CD4-positive, CD25-positive, alpha-beta regulatory T cell (primary cell): ENCODE measurements around the gene USO1. TPM values are rescaled to one million over a fixed set of nuclear protein-coding genes. Genes with fewer than 3 reads are reported as not detected.

Experiments used
- ATAC-seq, 2 donors: fragments of 150-1000 bp; cut with Tn5 transposase; one replicate each; pipeline ENCODE4 v1.10.0; 2021; ENCODE audit warnings: low read depth in 2 of 2, moderate number of reproducible peaks in 2 of 2, moderate library complexity in 1 of 2
- DNase-seq, 3 donors: peaks; one replicate each; pipeline versions ENCODE4 v3.0.0 to v3.0.0-alpha.2; 2012 to 2022; ENCODE audit warnings: mixed read lengths in 1 of 3
- H3K27ac ChIP-seq: one replicate; pipeline ENCODE4 v1.7.0; 2013; ENCODE audit warnings: mild to moderate bottlenecking, low read length; ENCODE audit not compliant: insufficient read depth, poor library complexity, severe bottlenecking
- H3K27me3 ChIP-seq: one replicate; pipeline ENCODE4 v1.7.0; 2013; ENCODE audit warnings: low read length; ENCODE audit not compliant: control insufficient read depth, insufficient read depth
- H3K36me3 ChIP-seq: one replicate; pipeline ENCODE4 v1.7.0; 2013; ENCODE audit warnings: mild to moderate bottlenecking, low read length, moderate library complexity; ENCODE audit not compliant: control insufficient read depth, insufficient read depth
- H3K4me1 ChIP-seq: 2 replicates; pipeline ENCODE4 v1.7.0; 2013; ENCODE audit warnings: mild to moderate bottlenecking, low read length; ENCODE audit not compliant: insufficient read depth, control insufficient read depth, poor library complexity, severe bottlenecking
- H3K4me3 ChIP-seq: one replicate; pipeline ENCODE4 v1.7.0; 2013; ENCODE audit warnings: low read depth, mild to moderate bottlenecking, low read length, moderate library complexity
- H3K9me3 ChIP-seq, 2 experiments: 1 replicate in 1 of 2; 2 replicates in 1 of 2; pipeline ENCODE4 v1.7.0; 2013; ENCODE audit warnings: low read length in 2 of 2, mild to moderate bottlenecking in 1 of 2, moderate library complexity in 1 of 2; ENCODE audit not compliant: control insufficient read depth in 2 of 2
- H3K27ac Mint-ChIP-seq, 3 donors: one replicate each; pipeline ENCODE4 v1.8.0; 2020 to 2022; ENCODE audit warnings: mild to moderate bottlenecking in 3 of 3, mixed read lengths in 3 of 3, moderate library complexity in 2 of 3
- H3K27me3 Mint-ChIP-seq: one replicate; pipeline ENCODE4 v1.8.0; 2022; ENCODE audit warnings: mild to moderate bottlenecking, mixed read lengths
- H3K36me3 Mint-ChIP-seq: one replicate; pipeline ENCODE4 v1.8.0; 2020; ENCODE audit warnings: mixed read lengths
- H3K4me1 Mint-ChIP-seq, 4 donors: one replicate each; pipeline ENCODE4 v1.8.0; 2020 to 2022; ENCODE audit warnings: mixed read lengths in 4 of 4, mild to moderate bottlenecking in 1 of 4
- H3K4me3 Mint-ChIP-seq, 4 donors: one replicate each; pipeline ENCODE4 v1.8.0; 2020 to 2022; ENCODE audit warnings: mild to moderate bottlenecking in 4 of 4, mixed read lengths in 4 of 4, moderate library complexity in 3 of 4
- H3K9me3 Mint-ChIP-seq, 7 donors: one replicate each; pipeline ENCODE4 v1.8.0; 2020 to 2022; ENCODE audit warnings: mixed read lengths in 7 of 7, mild to moderate bottlenecking in 3 of 7, moderate library complexity in 2 of 7
- polyA plus RNA-seq, 4 donors: library from polyadenylated mRNA; unstranded; fragments of 300-500 nt; fragmentation: Illumina TruSeq; gene quantifications; one replicate each; pipeline ENCODE4 v1.2.3, GENCODE V29; 2021
- total RNA-seq: library from RNA; stranded (reverse); gene quantifications from one replicate; pipeline ENCODE4 v1.2.3, GENCODE V29; 2022

The USO1 gene
- total and polyA plus RNA-seq, 5 donors from 2014 or later: 23.4 to 29.5 (median 24.8) TPM

- Mint-ChIP-seq H3K27ac (no peak overlapping the region), H3K4me1 (no peaks in the 10 kb centered on the region)
Observed at GRCh38 chr4:75820197-75820596, 95.8 kb downstream of the USO1 start.

GRCh38 chr4:75820676-75821075 lies 96.3 kb downstream of the USO1 start:
- Histone ChIP-seq H3K27ac (no peak overlapping the region), H3K36me3 (no peaks in the 10 kb centered on the region), H3K27me3 (no peaks in the 10 kb centered on the region), H3K9me3 (no peaks in the 10 kb centered on the region), H3K4me1 (no peaks in the 10 kb centered on the region), H3K4me3 (no peak overlapping the region)
- H3K4me3 Mint-ChIP-seq: no peak overlapping the region
- no peaks in the 10 kb centered on the region for H3K27me3 Mint-ChIP-seq
- no peaks in the 10 kb centered on the region for H3K4me1 Mint-ChIP-seq
- no peak for ATAC-seq
- H3K36me3 Mint-ChIP-seq: peaks cover 5% of the 10 kb centered on the region
- DNase-seq: no peak
- H3K9me3 Mint-ChIP-seq: no peaks in the 10 kb centered on the region
- H3K27ac Mint-ChIP-seq: no peak overlapping the region

More at GRCh38 chr4:75820197-75820596, 95.8 kb downstream of the USO1 start:
- Mint-ChIP-seq H3K9me3 (no peaks in the 10 kb centered on the region), H3K27me3 (no peaks in the 10 kb centered on the region), H3K36me3 (peaks cover 10% of the 10 kb centered on the region), H3K4me3 (no peak overlapping the region)
- no peaks in the 10 kb centered on the region for H3K9me3 ChIP-seq
- H3K4me3 ChIP-seq: no peak overlapping the region
- DNase-seq (no peak), ATAC-seq (no peak)
- H3K27ac ChIP-seq: no peak overlapping the region
- H3K27me3 ChIP-seq: no peaks in the 10 kb centered on the region
- peaks cover under 1% of the 10 kb centered on the region for H3K36me3 ChIP-seq
- no peaks in the 10 kb centered on the region for H3K4me1 ChIP-seq

- H3K27me3 ChIP-seq: no peaks in the 10 kb centered on the region
- H3K4me1 ChIP-seq: no peaks in the 10 kb centered on the region
- Mint-ChIP-seq H3K27me3 (no peaks in the 10 kb centered on the region), H3K4me3 (no peak overlapping the region), H3K4me1 (no peaks in the 10 kb centered on the region), H3K36me3 (peaks cover under 1% of the 10 kb centered on the region), H3K27ac (no peak overlapping the region), H3K9me3 (no peaks in the 10 kb centered on the region)
- no peaks in the 10 kb centered on the region for H3K36me3 ChIP-seq
- ATAC-seq (no peak), DNase-seq (no peak)
- H3K4me3 ChIP-seq: no peak overlapping the region
- no peaks in the 10 kb centered on the region for H3K9me3 ChIP-seq
- H3K27ac ChIP-seq: no peak overlapping the region
Observed at GRCh38 chr4:75821216-75821615, 96.8 kb downstream of the USO1 start.

GRCh38 chr4:75821966-75822365 lies 97.6 kb downstream of the USO1 start:
- Mint-ChIP-seq H3K27ac (no peak overlapping the region), H3K36me3 (no peaks in the 10 kb centered on the region), H3K4me3 (no peak overlapping the region), H3K4me1 (no peaks in the 10 kb centered on the region), H3K27me3 (no peaks in the 10 kb centered on the region), H3K9me3 (no peaks in the 10 kb centered on the region)
- DNase-seq (no peak), ATAC-seq (no peak)
- Histone ChIP-seq H3K4me1 (no peaks in the 10 kb centered on the region), H3K4me3 (no peak overlapping the region), H3K27me3 (no peaks in the 10 kb centered on the region), H3K36me3 (no peaks in the 10 kb centered on the region), H3K27ac (no peak overlapping the region), H3K9me3 (no peaks in the 10 kb centered on the region)

- H3K9me3 Mint-ChIP-seq: no peaks in the 10 kb centered on the region
- no peaks in the 10 kb centered on the region for H3K36me3 Mint-ChIP-seq
- H3K27me3 Mint-ChIP-seq: no peaks in the 10 kb centered on the region
- Histone ChIP-seq H3K27me3 (no peaks in the 10 kb centered on the region), H3K9me3 (no peaks in the 10 kb centered on the region), H3K36me3 (no peaks in the 10 kb centered on the region), H3K4me1 (no peaks in the 10 kb centered on the region), H3K4me3 (no peak overlapping the region), H3K27ac (no peak overlapping the region)
- no peaks in the 10 kb centered on the region for H3K4me1 Mint-ChIP-seq
- no peak overlapping the region for H3K27ac Mint-ChIP-seq
- DNase-seq: no peak
- ATAC-seq: no peak
- H3K4me3 Mint-ChIP-seq: no peak overlapping the region
Observed at GRCh38 chr4:75822416-75822815, 98.0 kb downstream of the USO1 start.

- Mint-ChIP-seq H3K27ac (no peak overlapping the region), H3K9me3 (no peaks in the 10 kb centered on the region), H3K36me3 (no peaks in the 10 kb centered on the region), H3K4me3 (no peak overlapping the region), H3K4me1 (no peaks in the 10 kb centered on the region), H3K27me3 (peaks cover 4% of the 10 kb centered on the region)
- Histone ChIP-seq H3K4me1 (no peaks in the 10 kb centered on the region), H3K36me3 (no peaks in the 10 kb centered on the region), H3K27me3 (no peaks in the 10 kb centered on the region), H3K4me3 (no peak overlapping the region), H3K9me3 (no peaks in the 10 kb centered on the region), H3K27ac (no peak overlapping the region)
- ATAC-seq (no peak), DNase-seq (no peak)
Observed at GRCh38 chr4:75823812-75824211, 99.4 kb downstream of the USO1 start.

- Mint-ChIP-seq H3K27ac (no peak overlapping the region), H3K4me3 (no peak overlapping the region), H3K36me3 (no peaks in the 10 kb centered on the region), H3K27me3 (peaks cover 21% of the 10 kb centered on the region), H3K4me1 (peaks cover 0 to 2% (median 0%) of the 10 kb centered on the region in 4 donors), H3K9me3 (no peaks in the 10 kb centered on the region)
- H3K9me3 ChIP-seq: no peaks in the 10 kb centered on the region
- no peaks in the 10 kb centered on the region for H3K4me1 ChIP-seq
- DNase-seq (no peak), ATAC-seq (no peak)
- H3K27me3 ChIP-seq: no peaks in the 10 kb centered on the region
- H3K27ac ChIP-seq: no peak overlapping the region
- H3K36me3 ChIP-seq: no peaks in the 10 kb centered on the region
- H3K4me3 ChIP-seq: no peak overlapping the region
Observed at GRCh38 chr4:75830906-75831305, 106.5 kb downstream of the USO1 start.

GRCh38 chr4:75831856-75832405 lies 107.6 kb downstream of the USO1 start:
- Histone ChIP-seq H3K27ac (no peak overlapping the region), H3K4me1 (no peaks in the 10 kb centered on the region), H3K4me3 (no peak overlapping the region), H3K9me3 (no peaks in the 10 kb centered on the region), H3K27me3 (no peaks in the 10 kb centered on the region), H3K36me3 (no peaks in the 10 kb centered on the region)
- DNase-seq (no peak), ATAC-seq (no peak)
- Mint-ChIP-seq H3K36me3 (no peaks in the 10 kb centered on the region), H3K4me1 (peaks cover 0 to 2% (median 0%) of the 10 kb centered on the region in 4 donors), H3K9me3 (no peaks in the 10 kb centered on the region), H3K27me3 (peaks cover 21% of the 10 kb centered on the region), H3K4me3 (no peak overlapping the region), H3K27ac (no peak overlapping the region)
